Central memory CD4-positive, alpha-beta T cell (primary cell): ENCODE data around the gene MMP25.
A peak's percentile ranks its signal among the peaks of the same experiment; 100 is the strongest.

Experiments
- DNase-seq: peaks from one replicate; pipeline ENCODE4 v3.0.0; 2022
- total RNA-seq, 3 experiments: gene quantifications; one replicate each; lab custom pipeline; 2026; lab: John Stamatoyannopoulos, UW

MMP25 gene
- total RNA-seq: 0.11 to 3.5 (median 1.2) reads per million in 3 experiments

GRCh38 chr16:3045758-3046640, at the start of gene MMP25:
Gene MMP25 (plus strand): TSS chr16:3046561. CDS start chr16:3046918, 357 bp downstream.
- DNase-seq: no peak

GRCh38 chr16:2999929-3000328, 46.4 kb upstream of the MMP25 start:
- DNase-seq: no peak

- no peak for DNase-seq
These were observed 45.8 kb upstream of the MMP25 start for GRCh38 chr16:3000540-3000939.

GRCh38 chr16:3001316-3001715, 45.0 kb upstream of the MMP25 start:
- no peak for DNase-seq

- peak; percentile 96 for DNase-seq
These were observed 42.6 kb upstream of the MMP25 start for GRCh38 chr16:3003582-3004270.

GRCh38 chr16:3004319-3004718, 42.0 kb upstream of the MMP25 start:
- no peak for DNase-seq

- no peak for DNase-seq
These were observed 41.5 kb upstream of the MMP25 start for GRCh38 chr16:3004781-3005284.

GRCh38 chr16:3007059-3007956, 39.1 kb upstream of the MMP25 start:
- DNase-seq: no peak

- no peak for DNase-seq
These were observed 38.2 kb upstream of the MMP25 start for GRCh38 chr16:3007957-3008689.

- DNase-seq: no peak
These were observed 37.7 kb upstream of the MMP25 start for GRCh38 chr16:3008690-3009037.

- DNase-seq: no peak
These were observed 36.6 kb upstream of the MMP25 start for GRCh38 chr16:3009568-3010390.

GRCh38 chr16:3010510-3010909, 35.9 kb upstream of the MMP25 start:
- DNase-seq: no peak

- DNase-seq: no peak
These were observed 34.1 kb upstream of the MMP25 start for GRCh38 chr16:3012246-3012645.

GRCh38 chr16:3012828-3013420, 33.4 kb upstream of the MMP25 start, which contains the start of gene CLDN9:
Gene CLDN9 (plus strand): TSS chr16:3012923. CDS start chr16:3013363, 440 bp downstream.
- no peak for DNase-seq

- DNase-seq: no peak
These were observed 32.8 kb upstream of the MMP25 start for GRCh38 chr16:3013491-3013951.

- no peak for DNase-seq
These were observed 32.2 kb upstream of the MMP25 start for GRCh38 chr16:3013998-3014690.

- DNase-seq: no peak
These were observed 31.4 kb upstream of the MMP25 start for GRCh38 chr16:3014971-3015370.

GRCh38 chr16:3015865-3016521, 30.4 kb upstream of the MMP25 start:
- DNase-seq: no peak

- DNase-seq: no peak
These were observed 29.0 kb upstream of the MMP25 start for GRCh38 chr16:3017344-3017743.
